EH (cell line): ENCODE measurements around the gene PRDM7.
"Not testable (repeated sequence)": the region's sequence is repeated elsewhere in the genome, so short reads cannot be mapped to it uniquely, and the experiment has no call there.

Experiments used
- DNase-seq: peaks from one replicate; pipeline ENCODE4 v3.0.0-alpha.2; 2015; ENCODE audit warnings: low read depth

The PRDM7 gene

GRCh38 chr16:90072442-90073105, 4.6 kb downstream of the PRDM7 start:
- DNase-seq = no peak

- no peak for DNase-seq
Observed at GRCh38 chr16:90070440-90070839, 6.7 kb downstream of the PRDM7 start.

DNA sequence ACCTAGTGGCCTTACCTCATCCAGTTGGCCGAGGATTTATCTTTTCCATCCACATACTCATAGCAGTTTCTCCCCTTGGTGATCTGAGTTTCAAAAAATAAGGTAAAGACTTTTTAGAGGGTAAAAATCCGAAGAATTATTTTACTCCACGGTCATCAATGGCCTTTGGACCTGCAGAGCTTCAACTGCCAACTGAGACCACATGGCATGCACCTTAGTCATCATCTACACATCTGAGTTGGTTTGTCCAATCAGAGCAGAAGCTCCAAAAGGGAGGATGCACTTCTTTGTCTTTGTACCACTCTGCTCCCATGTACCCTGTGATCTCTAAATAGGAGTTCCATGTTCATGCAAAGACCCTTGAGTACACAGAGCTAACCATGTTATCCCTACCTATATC, 15.7 kb downstream of the PRDM7 start:
- no peak for DNase-seq

- peak; percentile 88 for DNase-seq
Observed at GRCh38 chr16:90057738-90058173, 19.4 kb downstream of the PRDM7 start.

- not testable (repeated sequence) for DNase-seq
Observed at GRCh38 chr16:90056521-90056920, 20.6 kb downstream of the PRDM7 start.

DNA sequence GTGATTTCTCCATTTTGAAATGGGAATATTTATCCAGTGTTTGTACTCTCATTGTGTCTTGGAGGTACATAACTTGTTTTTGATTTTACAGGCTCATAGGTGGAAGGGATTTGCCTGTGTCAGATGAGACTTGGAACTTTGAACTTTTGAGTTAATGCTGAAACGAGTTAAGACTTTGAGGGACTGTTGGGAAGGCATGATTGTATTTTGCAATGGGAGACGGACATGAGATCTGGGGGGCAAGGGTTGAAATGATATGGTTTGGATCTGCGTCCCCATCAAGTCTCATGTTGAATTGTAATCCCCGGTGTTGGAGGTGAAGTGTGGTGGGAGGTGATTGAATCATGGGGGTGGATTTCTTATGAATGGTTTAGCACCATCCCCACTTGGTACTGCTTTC, 21.8 kb downstream of the PRDM7 start:
- DNase-seq = no peak

GRCh38 chr16:90054554-90054953, 22.6 kb downstream of the PRDM7 start:
- DNase-seq = no peak

- DNase-seq = no peak
Observed at GRCh38 chr16:90053902-90054500, 23.1 kb downstream of the PRDM7 start.

GRCh38 chr16:90050969-90051368, 26.2 kb downstream of the PRDM7 start:
- DNase-seq = no peak

- no peak for DNase-seq
Observed at GRCh38 chr16:90048737-90049330, 28.3 kb downstream of the PRDM7 start.

DNA sequence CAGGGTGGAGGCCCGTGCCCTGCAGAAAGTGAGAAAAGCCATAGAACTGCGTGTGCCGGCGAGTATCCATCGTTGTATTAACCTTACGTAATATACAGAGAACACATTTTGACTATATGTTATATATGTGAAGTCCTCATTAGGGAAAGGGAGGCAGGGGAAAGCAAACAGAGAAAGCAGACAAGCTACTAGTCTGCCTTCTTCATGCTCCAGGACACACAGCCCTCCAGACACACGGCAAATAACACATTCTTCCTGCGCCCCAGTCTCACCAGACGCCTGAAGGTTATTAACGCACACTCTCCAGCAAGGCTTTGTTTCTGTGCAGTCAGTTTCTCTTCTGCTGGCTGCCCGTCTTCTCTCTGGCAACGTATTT, 28.8 kb downstream of the PRDM7 start:
- peak; percentile 22 for DNase-seq

DNA sequence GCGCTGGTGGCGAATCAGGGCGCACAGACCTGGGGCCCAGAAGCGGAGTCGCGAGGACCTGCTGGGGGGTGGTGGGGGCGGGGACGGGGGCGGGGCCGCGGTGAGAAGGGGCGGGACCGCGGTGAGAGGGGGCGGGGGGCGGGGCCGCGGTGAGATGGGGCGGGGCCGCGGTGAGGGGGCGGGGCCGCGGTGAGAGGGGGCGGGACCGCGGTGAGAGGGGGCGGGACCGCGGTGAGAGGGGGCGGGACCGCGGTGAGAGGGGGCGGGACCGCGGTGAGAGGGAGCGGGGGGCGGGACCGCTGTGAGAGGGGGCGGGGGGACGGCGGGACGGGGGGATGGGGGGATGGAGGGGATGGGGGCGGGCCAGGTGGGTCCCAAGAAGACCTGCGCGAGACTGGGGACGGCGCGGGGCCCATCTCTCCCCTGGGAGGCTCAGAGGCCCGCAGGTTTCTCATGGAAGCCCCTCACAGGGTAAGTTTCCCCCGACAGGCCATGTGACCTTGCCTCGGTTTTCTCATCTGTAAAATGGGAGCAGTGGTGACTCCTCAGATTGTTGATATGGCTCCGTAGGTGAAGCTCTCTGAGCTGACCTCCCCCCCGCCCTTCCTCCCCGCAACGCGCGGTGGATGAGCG, 29.3 kb downstream of the PRDM7 start:
- DNase-seq = no peak

DNA sequence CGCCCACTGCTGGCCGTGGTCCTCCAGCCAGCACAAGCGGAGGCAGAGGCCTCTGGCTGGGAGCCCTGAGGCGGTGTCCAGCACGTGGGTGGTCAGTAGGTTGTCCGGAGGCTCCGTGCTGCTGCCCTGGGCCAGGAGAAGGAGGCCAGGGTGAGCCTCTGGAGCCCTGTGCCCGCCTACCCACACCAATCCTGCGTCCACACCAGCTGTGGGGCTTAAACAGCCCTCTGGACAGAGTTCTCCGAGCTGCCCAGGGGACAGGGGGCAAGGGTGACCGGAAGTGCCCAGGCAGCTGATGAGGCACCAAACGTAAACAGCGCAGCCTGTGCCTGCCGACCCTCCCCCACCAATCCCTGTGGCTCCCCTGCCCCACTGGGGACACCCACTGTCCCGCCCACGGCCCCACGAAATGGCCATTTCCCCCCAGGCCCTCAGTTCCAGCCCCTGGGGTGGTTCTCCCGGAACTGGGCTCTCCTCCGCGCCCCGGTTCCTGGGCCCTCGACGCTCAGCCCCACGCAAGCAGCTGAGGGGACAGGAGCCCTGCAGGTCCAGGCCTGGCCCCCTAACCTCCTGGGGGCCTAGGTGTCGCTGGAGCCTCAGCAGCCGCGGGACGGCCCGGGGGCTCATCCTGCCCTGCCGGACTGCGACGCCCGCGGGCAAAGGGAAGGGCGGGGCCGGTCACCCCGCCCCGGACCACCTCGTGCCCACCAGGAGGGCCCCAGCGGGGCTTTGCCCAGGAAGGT, 30.0 kb downstream of the PRDM7 start:
- DNase-seq = peak; percentile 62

GRCh38 chr16:90046122-90046970, 30.8 kb downstream of the PRDM7 start:
- DNase-seq = no peak

DNA sequence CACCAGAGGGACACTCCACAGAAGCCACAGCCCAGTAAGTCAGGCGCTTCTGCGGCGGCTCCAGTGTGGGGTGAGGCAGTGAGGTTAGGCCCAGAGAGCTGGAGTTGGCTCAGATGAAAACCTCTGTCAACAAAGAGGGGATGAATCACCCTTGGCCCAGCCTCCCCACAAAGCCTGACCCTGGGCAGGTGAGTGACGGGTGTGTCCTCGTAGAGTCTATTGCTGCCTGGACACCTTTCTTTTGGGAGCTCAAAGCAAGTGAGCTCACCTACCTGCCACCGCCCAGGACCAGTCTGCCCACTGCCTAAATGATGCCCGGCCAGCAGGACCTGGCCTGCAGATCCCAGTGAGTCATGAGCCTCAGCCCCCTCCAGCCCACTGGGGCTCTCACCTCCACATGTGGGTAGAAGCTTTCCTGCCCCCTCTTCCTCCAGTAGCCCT, 33.0 kb downstream of the PRDM7 start:
- DNase-seq = no peak

DNA sequence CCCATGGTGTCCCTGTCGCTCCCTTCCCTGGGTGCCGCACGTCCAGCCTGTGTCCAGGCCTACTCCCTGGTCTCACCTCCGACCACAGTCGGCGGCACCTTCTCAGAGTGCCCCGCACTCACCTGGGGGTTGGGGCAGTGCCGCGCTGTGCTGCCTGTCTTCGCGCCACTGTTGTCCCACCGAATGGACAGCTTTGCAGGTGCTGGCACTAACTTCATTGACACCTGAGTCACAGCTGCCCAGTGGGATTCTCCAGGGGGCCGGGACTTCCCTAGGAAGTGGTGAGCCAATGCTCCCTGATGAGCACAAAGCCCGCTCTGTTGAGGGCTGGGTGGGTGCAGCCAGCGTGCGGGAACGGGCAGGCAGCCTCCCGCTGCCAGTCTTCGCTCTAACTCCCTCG, 33.6 kb downstream of the PRDM7 start:
- no peak for DNase-seq

DNA sequence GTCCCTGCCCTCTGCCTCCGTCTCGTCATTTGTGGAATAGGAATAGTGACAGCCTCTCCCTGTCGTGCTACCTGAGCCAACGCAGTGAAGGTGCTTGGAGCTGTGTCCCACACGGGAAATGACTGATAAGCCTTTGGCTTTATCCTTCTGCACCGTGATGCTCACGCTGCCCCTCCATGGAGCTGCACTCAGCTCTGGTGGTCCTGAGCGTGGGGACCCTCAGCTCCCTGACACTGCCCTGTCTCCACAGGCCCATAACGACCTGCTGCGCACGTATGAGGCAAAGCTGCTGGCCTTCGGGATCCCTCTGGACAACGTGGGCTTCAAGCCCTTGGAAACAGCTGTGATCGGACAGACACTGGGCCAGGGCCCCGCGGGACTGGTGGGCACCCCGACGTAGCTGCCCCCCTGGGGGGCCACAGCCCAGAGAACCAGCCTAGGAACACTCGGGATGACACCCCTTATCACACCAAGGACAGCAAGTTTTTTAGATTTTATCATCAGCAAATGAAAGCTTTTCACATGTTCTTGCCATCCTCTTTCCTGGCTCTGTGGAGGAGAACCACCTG, 34.1 kb downstream of the PRDM7 start:
- no peak for DNase-seq

DNA sequence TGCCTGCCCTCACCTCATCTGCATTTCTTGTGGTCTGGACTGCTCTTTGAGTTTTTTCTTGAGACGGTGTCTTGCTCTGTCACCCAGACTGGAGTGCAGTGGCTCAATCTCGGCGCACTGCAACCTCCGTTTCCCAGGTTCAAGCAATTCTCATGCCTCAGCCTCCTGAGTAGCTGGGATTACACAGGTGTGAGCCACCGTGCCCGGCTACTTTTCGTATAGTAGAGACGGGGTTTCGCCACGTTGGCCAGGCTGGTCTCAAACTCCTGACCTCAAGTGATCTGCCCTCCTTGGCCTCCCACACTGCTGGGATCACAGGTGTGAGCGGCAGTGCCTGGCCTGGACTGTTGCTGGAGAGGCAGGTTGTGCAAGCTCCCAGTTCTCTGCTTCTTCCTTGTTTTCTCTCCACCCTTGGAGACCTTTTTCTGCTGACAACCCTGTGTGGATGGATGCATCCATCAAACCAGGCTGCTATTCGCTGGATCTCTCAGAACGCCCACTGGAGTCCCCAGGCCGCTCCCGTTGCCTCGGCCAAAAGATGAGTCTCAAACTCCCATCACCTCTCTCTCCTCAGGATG, 35.1 kb downstream of the PRDM7 start:
- DNase-seq = no peak

DNA sequence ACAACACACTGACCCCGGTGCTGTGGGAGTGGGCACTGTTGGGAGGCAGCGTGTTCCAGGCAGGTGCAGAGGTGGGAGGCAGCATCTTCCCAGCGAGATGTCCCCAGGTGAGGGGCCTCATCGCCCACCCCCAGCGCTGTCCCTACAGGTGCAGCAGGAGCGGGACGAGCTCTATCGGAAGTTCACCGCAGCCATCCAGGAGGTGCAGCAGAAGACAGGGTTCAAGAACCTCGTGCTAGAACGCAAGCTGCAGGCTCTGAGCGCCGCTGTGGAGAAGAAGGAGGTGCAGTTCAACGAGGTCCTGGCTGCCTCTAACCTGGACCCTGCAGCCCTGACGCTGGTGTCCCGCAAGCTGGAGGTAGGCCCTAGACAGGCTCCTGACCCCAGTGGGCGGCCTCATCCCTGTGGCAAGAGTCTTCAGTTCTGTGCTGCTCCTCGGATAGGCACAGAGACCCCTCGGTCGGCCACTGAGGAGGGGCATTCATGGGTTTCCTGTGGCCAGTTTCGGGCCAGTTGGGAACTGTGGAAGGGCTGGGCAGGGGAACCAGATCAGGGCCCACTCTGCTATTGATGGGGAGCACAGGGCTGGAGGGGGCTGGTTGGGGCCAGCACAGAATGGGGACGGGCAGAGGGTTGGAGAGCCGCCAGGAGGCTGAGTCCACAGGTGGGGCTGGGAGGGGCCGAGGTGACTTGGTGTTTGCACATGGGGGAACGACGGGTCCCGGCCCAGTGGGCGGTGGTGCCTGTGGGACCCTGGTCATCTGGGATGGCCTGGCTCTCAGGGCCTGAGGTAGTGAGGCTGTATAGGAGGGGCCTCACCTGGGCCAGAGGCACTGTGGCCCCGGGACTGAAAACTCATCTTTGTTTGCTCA, 36.7 kb downstream of the PRDM7 start:
- DNase-seq = no peak

DNA sequence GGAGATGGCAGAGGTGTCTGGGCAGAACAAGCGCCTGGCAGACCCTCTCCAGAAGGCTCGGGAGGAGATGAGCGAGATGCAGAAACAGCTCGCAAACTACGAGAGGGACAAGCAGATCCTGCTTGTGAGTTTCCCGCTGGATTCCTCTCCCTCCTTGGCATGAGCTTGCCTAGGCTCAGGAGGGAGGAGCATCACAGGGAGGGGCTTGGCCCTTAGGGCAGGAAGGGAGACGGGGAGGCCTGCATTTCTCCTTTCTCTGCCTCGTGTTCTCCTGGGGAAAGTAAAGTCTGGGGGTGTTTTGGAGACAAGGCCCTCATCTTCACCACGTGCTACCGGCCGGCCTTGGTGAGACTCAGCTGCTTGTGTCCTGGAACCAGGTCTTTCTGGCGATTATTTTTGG, 39.9 kb downstream of the PRDM7 start:
- no peak for DNase-seq
